IMR-90 (cell line): ENCODE measurements around the gene ACOXL.
A peak's percentile ranks its signal among the peaks of the same experiment; 100 is the strongest.

Source experiments
- CHD1 ChIP-seq: IDR thresholded peaks from 2 replicates; pipeline ENCODE4 v1.6.1; 2012; ENCODE audit warnings: low read depth, low read length, improper control_type of control experiment
- CTCF ChIP-seq: conservative IDR thresholded peaks from 2 replicates; pipeline ENCODE4 v1.5.1; 2012; ENCODE audit warnings: mild to moderate bottlenecking, low read depth, low read length, improper control_type of control experiment
- MAFK ChIP-seq: IDR thresholded peaks from 2 replicates; pipeline ENCODE4 v1.6.1; 2012; ENCODE audit warnings: low read depth, low read length, improper control_type of control experiment

DNA sequence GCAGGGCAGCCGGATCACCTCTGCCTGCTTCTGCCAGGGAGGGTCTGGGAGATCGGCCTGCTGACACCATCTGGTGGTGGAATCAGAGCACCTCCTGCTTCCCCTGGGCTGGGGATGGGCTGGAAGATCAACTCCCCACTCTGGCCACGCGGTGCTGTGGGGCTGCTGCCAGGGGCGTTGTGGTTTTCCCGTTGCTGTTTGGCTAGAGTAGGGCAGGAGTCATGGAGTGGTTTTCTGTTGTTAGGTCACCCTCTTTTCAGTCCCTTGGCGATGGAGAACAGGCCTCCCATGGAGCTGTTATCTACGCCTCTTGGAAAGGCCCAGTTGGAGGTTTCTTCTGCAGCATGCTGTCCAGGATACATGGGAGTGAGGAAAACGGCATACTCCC is 403.5 kb downstream of the ACOXL start:
- TF ChIP-seq CTCF (0 out of 2 replicates have a peak, but pooled peaks have one; percentile 5), MAFK (no peak), CHD1 (no peak)
